Measurements from ENCODE around the gene DNAJC1.

Gene DNAJC1

DNA sequence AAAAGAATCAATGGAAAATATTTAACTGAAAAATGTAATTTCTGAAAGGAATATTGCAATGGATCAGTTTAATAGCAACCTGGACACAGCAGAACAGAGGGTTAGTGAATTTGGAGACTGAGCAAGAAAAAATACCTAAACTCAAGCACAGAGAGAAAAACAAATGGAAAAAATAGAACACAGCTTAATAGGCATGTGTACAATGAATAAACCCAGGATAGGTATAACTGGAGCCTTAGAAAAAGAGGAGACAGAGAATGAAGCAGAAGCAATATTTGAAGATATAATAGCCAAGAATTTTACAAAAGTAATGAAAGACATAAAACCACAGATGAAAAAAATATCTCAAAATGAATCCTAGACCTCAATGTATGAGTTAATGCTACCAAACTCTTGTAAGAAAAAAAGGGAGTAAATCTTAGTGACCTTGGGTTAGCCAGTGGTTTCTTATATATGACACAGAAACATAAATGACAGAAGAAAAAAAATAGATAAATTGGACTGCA is 2.9 kb upstream of the DNAJC1 start:
- DNase-seq (ENCODE audit: low read depth) = no peak

DNA sequence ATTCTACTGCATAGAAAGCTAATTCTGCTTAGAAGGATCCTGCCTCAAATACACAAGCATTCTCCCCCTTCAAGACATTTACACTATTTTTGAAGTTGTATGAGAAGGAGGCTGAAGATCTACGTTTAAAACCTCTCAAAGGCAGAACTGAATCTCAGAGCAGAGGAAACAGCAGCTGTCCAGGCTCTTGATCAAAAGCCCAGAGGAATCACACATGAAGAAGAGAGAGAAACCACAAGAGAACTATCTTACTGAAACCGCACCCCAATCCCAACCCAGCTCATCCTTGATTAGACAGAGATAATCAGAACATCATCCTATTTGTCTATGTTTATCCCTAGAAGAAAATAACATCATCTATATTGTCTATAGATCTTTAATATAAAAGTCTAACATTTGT is 2.2 kb upstream of the DNAJC1 start:
- DNase-seq (ENCODE audit: low read depth) = no peak

DNA sequence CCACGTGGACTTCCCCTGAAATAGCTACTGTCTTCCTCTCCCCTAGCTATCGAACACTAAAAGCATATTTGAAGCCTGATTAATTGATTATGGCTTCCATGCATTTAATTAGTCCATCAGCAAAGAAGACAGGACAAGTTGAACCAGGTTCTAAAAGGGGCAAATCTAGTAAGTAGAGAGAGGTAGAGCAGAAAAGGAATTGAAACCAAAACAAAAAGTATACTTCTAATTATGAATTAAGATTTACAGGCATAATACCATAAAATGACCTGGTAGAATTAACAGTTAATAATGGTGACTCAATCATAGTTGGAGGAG is 393 bp upstream of the DNAJC1 start:
- DNase-seq (ENCODE audit: low read depth) = no peak

DNA sequence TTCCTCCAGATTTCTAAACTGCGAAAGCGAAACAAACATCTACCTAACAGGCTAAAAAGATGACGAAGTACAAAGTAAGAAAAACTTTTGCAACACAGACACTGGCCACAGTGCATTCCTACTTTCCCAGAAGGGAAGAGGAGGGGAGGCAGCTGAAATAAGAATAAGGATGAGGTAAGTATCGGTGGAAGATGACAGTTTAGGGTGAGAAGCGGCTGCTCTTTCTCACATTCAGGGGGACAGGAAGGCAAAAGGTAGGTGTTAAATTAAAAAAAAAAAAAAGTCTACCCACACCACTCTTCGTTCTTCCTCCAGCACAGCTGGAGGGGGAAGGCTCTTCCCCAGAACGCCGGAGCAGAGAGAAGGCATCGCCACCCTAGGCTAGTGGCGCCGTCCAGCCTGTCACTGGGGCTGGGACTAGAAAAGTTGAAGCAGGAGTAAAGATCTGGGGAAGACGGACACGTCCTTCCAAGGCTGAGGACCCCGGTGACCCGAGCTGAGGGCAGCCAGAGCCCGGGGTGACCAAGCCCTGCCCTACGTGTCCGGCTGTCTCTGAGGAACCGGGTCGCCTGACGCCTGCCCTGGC is 846 bp downstream of the DNAJC1 start:
- no peak for DNase-seq (ENCODE audit: low read depth)

DNA sequence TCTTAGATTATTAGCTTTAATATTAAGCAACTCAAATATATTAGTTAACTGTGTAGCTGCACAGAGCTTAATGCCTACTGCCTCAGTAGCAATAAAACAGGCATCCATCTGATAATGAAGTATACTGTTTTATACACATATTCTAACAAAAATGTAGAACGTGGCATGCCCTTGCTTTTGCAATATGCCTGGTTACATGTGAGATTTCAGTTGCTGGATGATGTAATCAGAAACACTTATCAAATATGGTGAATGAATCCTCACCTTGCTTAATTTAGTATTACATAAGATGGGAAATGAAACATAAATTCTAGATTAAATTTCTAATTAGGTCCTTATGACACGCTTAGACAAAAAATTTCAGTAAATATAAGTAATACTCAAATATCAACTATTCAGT is 8.0 kb downstream of the DNAJC1 start:
- DNase-seq (ENCODE audit: low read depth) = no peak

DNA sequence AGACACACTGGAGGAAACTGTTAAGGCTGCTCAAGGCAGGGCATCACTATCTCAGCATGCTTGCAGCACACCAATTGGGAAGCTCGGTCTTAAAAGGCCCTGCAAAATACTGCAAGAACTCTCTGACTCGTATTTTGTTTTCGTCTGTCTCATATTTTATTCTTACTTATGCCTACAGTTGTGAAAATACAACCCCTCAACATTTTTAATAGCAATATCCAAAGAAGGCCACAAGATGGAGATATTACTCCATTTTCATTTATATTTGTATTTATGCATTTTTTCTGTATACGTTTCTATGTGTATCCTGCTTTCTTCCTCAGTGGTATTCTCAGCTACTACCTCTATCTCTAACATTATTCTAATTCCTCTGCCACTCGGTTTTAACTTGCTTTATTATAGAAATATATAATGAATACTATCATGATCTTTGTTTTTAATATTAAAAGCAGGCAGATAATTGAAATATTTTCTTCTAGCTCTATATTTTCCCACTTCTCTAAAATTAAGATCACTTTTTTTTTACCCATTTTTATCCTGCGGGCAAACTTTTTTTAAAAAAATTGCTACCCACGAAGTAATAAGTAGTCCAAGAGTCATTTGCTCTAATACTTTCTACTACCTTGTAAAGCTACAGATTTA is 10.0 kb downstream of the DNAJC1 start:
- no peak for DNase-seq (ENCODE audit: low read depth)

DNA sequence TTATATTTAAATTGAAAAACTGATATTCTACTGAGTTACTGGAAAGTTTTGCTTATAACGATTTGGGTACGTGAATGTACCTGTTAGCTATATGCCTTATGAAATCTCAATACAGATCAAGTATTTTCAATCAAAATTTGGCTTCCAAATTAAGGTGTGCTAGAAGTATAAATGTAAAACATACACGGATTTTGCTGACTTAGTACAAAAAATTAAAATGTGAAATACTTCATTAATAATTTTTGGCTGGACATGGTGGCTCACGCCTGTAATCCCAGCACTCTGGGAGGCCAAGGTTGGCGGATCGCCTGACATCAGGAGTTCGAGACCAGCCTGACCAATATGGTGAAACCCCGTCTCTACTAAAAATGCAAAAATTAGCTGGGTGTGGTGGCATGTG is 11.7 kb downstream of the DNAJC1 start:
- no peak for DNase-seq (ENCODE audit: low read depth)

DNA sequence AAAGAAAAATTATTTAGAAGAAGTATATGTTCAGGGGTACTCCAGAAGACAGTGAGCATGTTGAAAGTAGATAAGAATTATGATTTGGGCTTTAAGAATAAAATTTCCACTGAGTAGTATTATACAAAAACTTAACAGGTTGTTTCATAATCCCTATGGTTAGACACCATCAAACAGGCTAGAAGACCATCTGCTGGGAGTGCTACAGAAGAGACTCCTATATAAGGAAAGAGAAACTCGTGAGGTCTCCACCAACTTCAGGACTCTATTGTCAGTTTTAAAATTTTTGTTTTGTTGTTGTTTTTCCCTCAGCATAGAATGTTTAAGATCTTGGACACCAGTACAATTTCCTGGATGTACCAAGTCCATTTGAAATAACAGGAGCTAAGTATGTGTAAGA is 13.1 kb downstream of the DNAJC1 start:
- no peak for DNase-seq (ENCODE audit: low read depth)

DNA sequence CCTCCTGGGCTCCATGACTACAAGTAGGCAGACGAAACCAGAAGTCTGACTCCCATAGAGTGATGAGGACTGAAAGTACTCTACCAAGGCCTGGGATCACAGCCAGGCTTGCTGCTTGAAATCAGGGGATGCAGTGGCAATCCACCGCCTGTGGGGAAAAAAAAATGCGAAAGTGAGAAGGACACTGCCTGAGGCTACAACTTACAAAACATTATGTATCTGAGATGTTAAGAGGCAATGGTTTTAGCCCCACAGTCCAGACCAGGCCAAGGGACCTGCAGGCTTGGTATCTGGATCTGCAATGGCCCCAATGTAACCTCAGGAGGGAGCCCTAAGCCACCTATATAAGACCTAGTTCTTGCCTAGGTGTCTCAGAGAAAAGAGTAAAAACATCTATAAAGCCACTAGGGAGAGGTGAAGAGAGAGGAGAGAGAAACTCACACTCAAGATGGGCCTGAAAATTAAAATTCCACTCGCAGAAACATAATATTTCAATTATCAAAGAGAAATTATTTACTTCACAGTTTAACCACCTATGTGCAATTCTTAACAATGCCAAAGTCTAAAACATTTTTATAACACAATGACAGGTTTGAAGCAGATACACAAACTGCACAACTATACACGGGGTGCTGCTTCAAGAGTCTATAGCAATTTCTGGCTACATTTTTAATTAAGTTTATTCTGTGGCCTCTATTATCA is 13.9 kb downstream of the DNAJC1 start:
- no peak for DNase-seq (ENCODE audit: low read depth)

DNA sequence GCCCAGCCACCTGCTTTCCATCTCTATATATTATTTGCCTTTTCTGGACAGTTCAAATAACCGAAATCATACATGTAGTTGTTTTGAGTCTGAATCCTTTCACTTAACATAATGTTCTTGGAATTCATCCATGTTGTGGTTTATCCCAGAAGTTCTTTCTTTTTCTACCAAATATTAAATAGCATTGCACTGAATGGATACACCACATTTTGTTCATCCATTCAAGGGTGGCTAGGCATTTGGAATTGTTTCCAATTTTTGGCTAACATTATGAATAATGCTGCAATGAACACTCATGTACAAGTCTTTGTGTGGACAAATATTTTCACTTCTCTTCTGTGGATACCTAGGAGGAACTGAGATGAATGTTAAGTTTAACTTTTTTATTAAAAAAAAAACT is 18.0 kb downstream of the DNAJC1 start:
- no peak for DNase-seq (ENCODE audit: low read depth)

DNA sequence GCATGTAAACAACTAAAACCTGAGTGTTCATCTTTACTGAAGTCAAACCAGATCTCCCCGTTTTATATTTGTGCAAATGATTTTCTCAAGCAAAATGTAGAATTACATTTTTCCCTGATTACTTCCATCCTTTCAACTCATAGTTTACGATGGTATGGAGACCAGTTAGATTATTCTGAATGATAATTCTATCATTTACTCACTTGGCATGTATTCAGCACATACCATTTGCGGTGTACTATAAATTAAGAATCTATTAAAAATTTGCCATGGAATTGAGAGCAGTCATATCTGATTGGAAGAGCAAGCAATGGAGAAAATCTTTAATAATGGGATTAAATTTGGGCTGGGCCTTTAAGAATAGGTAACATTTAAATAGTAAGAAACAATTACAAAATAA is 22.4 kb downstream of the DNAJC1 start:
- no peak for DNase-seq (ENCODE audit: low read depth)

DNA sequence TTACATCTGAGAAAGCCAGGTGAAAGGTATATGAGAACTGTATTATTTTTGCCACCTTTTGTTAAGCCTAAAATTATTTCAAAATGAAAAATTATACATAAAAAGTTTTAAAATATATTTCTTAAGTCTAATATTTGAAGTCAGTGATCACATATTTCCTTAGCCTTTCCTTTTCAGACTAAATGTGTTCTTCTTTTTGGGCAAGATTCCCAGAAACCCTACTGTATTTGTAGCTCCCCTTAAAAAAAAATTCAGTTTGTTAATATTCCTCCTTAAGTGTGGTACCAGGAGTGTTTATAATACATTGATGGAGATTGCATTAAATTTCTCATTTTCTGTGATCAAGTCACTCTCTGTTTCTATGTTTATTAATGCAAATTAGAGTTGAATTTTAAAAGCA is 22.8 kb downstream of the DNAJC1 start:
- no peak for DNase-seq (ENCODE audit: low read depth)

DNA sequence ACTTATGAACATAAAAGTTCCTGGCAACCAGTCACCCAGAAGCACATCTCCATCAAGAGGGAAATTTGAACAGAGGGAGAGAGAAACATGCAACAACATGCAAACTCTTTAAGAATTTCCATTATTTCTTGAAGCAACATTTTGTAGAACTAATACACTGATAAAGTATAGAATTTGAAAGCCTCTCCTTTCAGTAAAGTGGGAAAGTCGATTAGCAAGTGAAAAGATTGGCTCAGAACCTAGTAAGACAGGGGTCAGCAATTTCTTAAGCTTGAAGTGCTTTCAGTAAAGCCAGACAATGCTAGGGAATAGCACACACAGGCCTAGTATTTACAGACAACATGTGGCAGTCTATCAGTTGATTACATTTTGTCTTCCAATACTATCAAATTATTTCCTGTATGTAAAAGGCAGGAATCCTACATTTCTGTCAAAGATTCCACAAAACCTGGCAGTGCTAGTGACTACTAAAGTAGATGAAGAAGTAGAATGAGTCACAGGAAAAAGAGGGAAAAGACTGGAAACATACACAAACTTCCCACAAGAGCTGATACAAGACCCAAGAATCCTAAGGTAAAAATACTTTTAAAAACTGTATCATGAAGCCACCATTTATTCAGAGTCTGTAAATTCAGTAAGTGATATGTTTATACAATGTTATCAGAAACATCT is 25.2 kb downstream of the DNAJC1 start:
- no peak for DNase-seq (ENCODE audit: low read depth)

DNA sequence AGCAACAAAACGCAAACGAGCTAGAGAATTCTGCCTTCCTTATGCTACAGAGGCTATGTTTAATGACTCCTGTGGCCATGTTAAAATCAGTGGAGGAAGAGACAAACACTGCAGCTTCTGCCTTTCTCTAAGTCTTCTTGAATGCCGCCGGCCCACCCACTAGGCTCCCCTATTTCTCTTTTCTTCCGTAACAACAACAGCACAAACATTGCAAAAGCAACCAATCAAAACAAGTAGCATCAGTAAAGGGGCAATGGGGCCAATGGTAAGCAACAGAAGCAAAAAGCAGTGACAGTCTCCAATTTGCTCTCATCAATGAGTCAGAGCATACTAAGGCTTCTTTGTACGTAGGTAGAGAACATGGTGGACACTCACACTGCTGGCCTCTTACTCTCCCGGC is 26.8 kb downstream of the DNAJC1 start:
- no peak for DNase-seq (ENCODE audit: low read depth)

DNA sequence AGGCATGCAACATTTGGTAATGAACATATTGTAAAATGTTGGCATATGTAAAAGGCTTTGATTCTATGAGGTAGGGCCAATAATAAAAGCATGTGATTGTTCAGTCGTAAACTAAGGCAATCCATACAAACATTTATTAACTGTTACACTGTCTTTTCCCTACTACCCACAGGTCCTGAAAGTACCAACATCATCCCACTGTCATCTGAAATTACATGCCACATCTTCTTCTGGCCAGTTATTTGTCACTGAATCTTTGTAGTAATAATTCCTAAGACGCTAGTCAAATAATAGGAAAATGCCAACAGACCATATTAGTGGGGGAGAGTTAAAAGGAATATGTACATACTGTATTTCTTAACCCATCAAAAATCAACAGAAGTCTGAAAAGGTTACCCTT is 27.2 kb downstream of the DNAJC1 start:
- DNase-seq (ENCODE audit: low read depth) = no peak

DNA sequence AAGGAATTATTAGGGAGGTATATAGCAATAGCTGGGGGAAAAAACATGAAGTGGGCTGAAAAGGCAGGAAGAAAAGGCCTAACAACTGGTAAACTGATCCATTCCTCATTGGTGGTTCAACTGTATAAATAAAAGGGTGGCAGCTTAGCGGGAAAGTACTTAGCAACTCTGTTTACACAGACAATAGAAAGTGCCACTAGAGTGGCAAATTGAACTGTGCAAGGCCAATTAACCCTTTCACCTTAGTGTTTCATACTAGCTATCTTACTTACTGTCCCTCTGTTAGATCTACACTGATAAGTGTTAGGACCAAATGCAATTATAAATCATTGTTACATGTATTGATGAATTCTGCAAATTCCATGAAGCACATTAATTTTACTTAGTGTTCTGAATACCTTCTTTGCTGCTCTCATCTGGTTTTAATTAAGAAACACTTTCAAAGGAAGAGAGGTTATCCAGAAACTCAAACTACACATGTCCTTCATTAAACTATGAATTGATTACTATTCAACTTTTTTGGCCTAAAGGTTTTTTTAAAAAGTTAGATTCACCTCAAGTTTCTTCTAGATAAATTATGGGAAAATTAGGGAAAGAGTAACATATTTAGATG is 28.0 kb downstream of the DNAJC1 start:
- no peak for DNase-seq (ENCODE audit: low read depth)

DNA sequence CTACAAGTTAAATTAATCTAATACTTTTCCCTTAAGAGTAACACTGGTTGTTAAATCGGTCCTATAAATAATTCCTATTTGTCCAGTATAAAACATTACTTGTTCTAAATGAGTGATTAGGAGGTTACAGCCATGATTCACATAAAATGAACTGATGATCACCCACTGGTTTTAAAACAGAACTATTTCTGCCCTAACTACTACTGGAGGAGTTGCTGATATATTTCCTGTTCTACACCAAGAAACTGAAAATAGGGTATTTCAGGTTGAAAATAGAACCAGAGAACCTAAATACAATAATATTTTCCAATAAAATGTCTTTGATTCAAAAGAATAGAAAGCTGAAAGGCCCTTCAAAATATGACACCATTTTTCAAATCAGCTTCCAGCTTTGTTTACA is 30.9 kb downstream of the DNAJC1 start:
- no peak for DNase-seq (ENCODE audit: low read depth)

DNA sequence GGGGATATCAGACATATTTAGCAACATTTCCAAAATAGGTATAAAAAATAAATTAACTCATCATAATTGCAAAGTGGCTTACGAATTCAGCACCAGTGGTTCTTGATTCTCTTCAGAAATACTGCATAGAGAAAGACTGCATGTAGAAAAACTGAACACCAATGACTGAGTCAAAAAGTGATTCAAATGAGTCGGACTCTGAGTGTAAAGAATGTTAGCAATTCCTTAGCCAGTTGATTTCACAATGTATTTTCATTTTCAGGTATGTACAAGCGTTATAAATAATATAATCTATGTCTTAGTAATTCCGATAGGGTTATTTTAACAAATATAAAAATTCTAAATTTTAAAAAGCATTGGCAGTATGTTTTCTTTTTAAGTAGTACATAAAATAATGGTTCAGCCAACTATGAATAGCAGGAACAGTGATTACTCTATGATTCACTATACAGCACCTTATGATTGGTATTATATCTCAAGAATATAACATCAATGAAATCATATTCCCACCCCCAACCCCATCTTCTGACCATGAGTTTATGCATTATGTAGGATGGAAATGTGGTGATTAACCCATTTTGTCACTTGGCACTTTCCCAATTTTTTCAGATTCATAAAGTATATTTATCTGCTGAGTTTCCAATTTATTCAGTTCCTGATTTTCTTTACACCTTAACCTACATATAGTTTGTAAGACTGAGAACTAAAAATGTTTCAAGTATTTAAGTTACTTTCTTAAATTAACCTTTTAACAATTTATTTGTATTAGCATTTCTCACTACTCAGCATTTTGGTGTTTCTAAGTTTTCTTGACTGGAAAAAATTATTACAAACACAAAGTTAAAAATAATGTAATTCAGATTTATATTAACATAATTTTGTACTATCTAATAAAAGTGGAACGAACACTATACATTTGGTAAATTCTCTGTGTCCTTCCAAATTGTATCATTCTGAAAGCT is 33.9 kb downstream of the DNAJC1 start:
- DNase-seq (ENCODE audit: low read depth) = no peak

DNA sequence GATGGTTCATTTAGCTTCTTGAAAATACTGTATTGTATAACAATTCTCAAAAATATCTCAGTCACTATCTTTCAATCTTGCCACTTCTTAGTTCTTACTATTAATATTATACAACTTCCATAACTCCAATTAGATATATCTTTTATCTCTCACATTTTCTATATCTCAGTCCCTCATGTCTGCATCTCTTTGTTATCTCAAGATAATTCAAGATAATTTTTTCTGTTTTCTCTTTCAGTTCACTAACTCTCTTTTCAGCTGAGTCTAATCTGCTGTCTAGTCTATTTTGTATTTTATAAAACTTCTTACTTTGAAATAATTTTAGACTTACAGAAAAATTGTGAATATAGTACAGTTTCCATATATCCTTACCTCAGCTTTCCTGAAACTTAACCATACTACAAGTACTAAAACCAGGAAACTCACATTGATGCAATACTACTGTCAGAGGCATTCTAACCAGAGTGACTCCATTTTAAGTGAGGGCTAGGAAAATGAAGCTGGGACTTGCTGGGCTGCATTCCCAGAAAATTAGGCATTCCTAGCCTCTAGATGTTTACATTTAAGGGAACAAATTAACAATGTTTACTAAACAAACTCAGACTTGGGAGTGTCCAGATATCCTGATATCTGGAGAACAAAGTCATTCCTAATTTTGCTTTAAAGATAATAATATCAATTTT is 38.4 kb downstream of the DNAJC1 start:
- no peak for DNase-seq (ENCODE audit: low read depth)

DNA sequence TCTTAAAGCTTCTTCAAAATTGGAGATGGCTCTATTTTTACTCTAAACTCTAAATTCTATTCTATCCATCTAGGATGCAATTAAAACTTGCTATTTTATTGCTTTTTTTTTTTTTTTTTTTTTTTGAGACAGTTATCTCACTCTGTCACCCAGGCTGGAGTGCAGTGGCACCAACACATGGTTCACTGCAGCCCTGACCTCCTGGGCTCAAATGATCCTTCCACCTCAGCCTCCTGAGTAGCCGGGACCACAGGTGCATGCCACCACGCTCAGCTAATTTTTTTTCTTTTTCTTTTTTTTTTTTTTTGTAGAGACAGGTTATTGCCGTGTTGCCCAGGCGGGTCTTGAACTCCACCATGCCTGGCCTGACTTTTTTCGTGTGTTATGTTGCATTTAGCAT is 41.2 kb downstream of the DNAJC1 start:
- no peak for DNase-seq (ENCODE audit: low read depth)

DNA sequence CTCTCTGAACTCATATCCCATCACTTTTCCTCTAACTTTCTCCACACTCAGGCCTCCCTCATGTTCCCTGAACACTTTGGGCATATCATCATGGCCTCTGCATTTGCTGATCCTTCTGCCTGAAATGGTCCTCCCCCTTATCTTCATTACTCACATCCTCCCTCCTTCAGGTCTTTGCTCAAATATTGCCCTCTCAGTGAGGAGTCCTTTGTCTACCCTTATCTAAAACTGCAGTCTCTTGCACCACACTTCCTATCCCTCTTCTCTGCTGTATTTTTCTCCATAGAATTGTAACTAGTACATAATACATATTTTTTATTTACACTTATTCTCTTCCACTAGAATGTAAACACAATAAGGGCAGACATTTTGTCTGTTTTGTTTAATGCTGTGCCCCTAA is 41.7 kb downstream of the DNAJC1 start:
- no peak for DNase-seq (ENCODE audit: low read depth)

Data from HS-27A (cell line).